IMR-90 (cell line): ENCODE data around the gene ABHD13. TPM values are rescaled to one million over a fixed set of nuclear protein-coding genes. Genes with fewer than 3 reads are reported as not detected.

Source experiments
- ATAC-seq: fragments of 200-7000 bp; cut with Tn5 transposase; 2 replicates; pipeline ENCODE4 v1.9.1; 2020; ENCODE audit warnings: low read depth, mild to moderate bottlenecking, moderate library complexity
- BruUV-seq: library from RNA; stranded (reverse); fragments of 400-500 nt; replicated peaks from 2 replicates; lab custom pipeline; 2021; lab: Mats Ljungman, UMichigan
- CTCF ChIA-PET: fragments of 300-600 bp; formaldehyde crosslinking; extraction: SDS; loops from one replicate; lab custom pipeline; 2021; ENCODE audit warnings: antibody characterized with exemption; lab: Yijun Ruan, JAX
- POLR2A ChIA-PET: fragments of 300-600 bp; sonication (Branson Sonifier 250); formaldehyde crosslinking; loops from one replicate; lab custom pipeline; 2022; ENCODE audit warnings: antibody characterized with exemption; ENCODE audit not compliant: unreplicated experiment; lab: Charles Lee
- DNase-seq: peaks from one replicate; pipeline ENCODE4 v3.0.0; 2013
- H2AFZ ChIP-seq: replicated peaks from 2 replicates; pipeline ENCODE3; 2013; ENCODE audit warnings: low read length, mild to moderate bottlenecking; ENCODE audit not compliant: poor library complexity
- H2AK5ac ChIP-seq: 2 replicates; pipeline ENCODE4 v1.6.1; 2013; ENCODE audit warnings: low read depth, low read length, inconsistent platforms
- H2AK9ac ChIP-seq: replicated peaks from 2 replicates; pipeline ENCODE3; 2013; ENCODE audit warnings: mild to moderate bottlenecking, low read depth, low read length, moderate library complexity; ENCODE audit not compliant: poor library complexity
- H2BK120ac ChIP-seq: 2 replicates; pipeline ENCODE4 v1.6.1; 2013; ENCODE audit warnings: low read depth, low read length, inconsistent platforms
- H2BK15ac ChIP-seq: 3 replicates; pipeline ENCODE4 v1.6.1; 2013; ENCODE audit warnings: low read depth, low read length, inconsistent platforms
- H2BK20ac ChIP-seq: 2 replicates; pipeline ENCODE4 v1.6.1; 2013; ENCODE audit warnings: low read depth, mild to moderate bottlenecking, inconsistent platforms, low read length, moderate library complexity
- H2BK5ac ChIP-seq: 2 replicates; pipeline ENCODE4 v1.6.1; 2013; ENCODE audit warnings: mild to moderate bottlenecking, low read depth, low read length, inconsistent platforms; ENCODE audit not compliant: poor library complexity, severe bottlenecking
- H3K14ac ChIP-seq: replicated peaks from 2 replicates; pipeline ENCODE4 v1.6.1; 2013; ENCODE audit warnings: low read depth, low read length, inconsistent platforms
- H3K18ac ChIP-seq: 2 replicates; pipeline ENCODE4 v1.6.1; 2013; ENCODE audit warnings: low read depth, low read length, control low read depth
- H3K23ac ChIP-seq: 2 replicates; pipeline ENCODE4 v1.6.1; 2013; ENCODE audit warnings: low read depth, low read length, inconsistent platforms
- H3K27ac ChIP-seq: 2 replicates; pipeline ENCODE4 v1.5.1; 2013; ENCODE audit warnings: mild to moderate bottlenecking, control low read depth, low read length; ENCODE audit not compliant: insufficient read depth
- H3K27me3 ChIP-seq: 2 replicates; pipeline ENCODE4 v1.6.1; 2013; ENCODE audit warnings: low read length; ENCODE audit not compliant: control insufficient read depth, insufficient read depth
- H3K36me3 ChIP-seq: 2 replicates; pipeline ENCODE4 v1.6.1; 2013; ENCODE audit warnings: low read length, mixed read lengths; ENCODE audit not compliant: control insufficient read depth, insufficient read depth
- H3K4ac ChIP-seq: 2 replicates; pipeline ENCODE4 v1.6.1; 2013; ENCODE audit warnings: low read depth, low read length, inconsistent platforms
- H3K4me1 ChIP-seq: 2 replicates; pipeline ENCODE4 v1.6.1; 2013; ENCODE audit warnings: low read length, mixed read lengths; ENCODE audit not compliant: control insufficient read depth, insufficient read depth
- H3K4me2 ChIP-seq: 2 replicates; pipeline ENCODE4 v1.6.1; 2013; ENCODE audit warnings: low read depth, mild to moderate bottlenecking, control low read depth, low read length, moderate library complexity
- H3K4me3 ChIP-seq: 2 replicates; pipeline ENCODE4 v1.5.1; 2013; ENCODE audit warnings: low read depth, mild to moderate bottlenecking, control low read depth, low read length, moderate library complexity; ENCODE audit not compliant: insufficient read depth
- H3K56ac ChIP-seq: 2 replicates; pipeline ENCODE4 v1.6.1; 2013; ENCODE audit warnings: low read length, inconsistent platforms; ENCODE audit not compliant: insufficient read depth; ENCODE audit errors: extremely low read depth
- H3K79me1 ChIP-seq, 2 experiments: 2 replicates each; pipeline ENCODE4 v1.6.1; 2013; ENCODE audit warnings: low read length in 2 of 2, inconsistent platforms in 1 of 2, low read depth in 1 of 2
- H3K9ac ChIP-seq: 2 replicates; pipeline ENCODE4 v1.6.1; 2013; ENCODE audit warnings: low read depth, low read length, control low read depth
- H3K9me1 ChIP-seq: 2 replicates; pipeline ENCODE4 v1.6.1; 2013; ENCODE audit warnings: low read length, inconsistent platforms; ENCODE audit not compliant: insufficient read depth
- H3K9me3 ChIP-seq: 2 replicates; pipeline ENCODE4 v1.6.1; 2013; ENCODE audit warnings: low read length; ENCODE audit not compliant: control insufficient read depth, insufficient read depth
- H4K20me1 ChIP-seq: 2 replicates; pipeline ENCODE4 v1.6.1; 2013; ENCODE audit warnings: low read length, inconsistent platforms; ENCODE audit not compliant: insufficient read depth
- H4K5ac ChIP-seq: 2 replicates; pipeline ENCODE4 v1.6.1; 2013; ENCODE audit warnings: mild to moderate bottlenecking, low read depth, low read length, control low read depth
- H4K8ac ChIP-seq, 2 experiments: 2 replicates each; pipeline ENCODE4 v1.6.1; 2013; ENCODE audit warnings: low read depth in 2 of 2, low read length in 2 of 2, control low read depth in 1 of 2, inconsistent platforms in 1 of 2
- H4K91ac ChIP-seq: 2 replicates; pipeline ENCODE4 v1.6.1; 2013; ENCODE audit warnings: low read depth, low read length, inconsistent platforms; ENCODE audit not compliant: insufficient read depth
- CEBPB ChIP-seq: IDR thresholded peaks from 2 replicates; pipeline ENCODE4 v1.6.1; 2012; ENCODE audit warnings: low read depth, low read length, improper control_type of control experiment
- NFE2L2 ChIP-seq: fragments of 150-350 bp; IDR thresholded peaks from 2 replicates; pipeline ENCODE4 v1.6.1; 2016; ENCODE audit warnings: low read depth, mild to moderate bottlenecking, low read length
- WGBS, 2 experiments: methylation state at CpG; one replicate each; pipeline versions ENCODE4 v1.1.5 to v1.1.7; 2013; ENCODE audit warnings: missing lambda C conversion rate in 2 of 2; ENCODE audit not compliant: insufficient read length in 1 of 2; ENCODE audit errors: extremely low coverage in 2 of 2; 5-methylcytosine and 5-hydroxymethylcytosine counted together
- dilution Hi-C: fragments of 300-500 bp; cut with HindIII; formaldehyde crosslinking; loops from one replicate; pipeline ENCODE4 v1.14.3; 2018; ENCODE audit warnings: low sequenced_read_pairs; ENCODE audit not compliant: unreplicated experiment
- in situ Hi-C: fragments of 300-500 bp; cut with MboI; formaldehyde crosslinking; loops from 3 replicates; pipeline ENCODE4 v1.14.3; 2019; ENCODE audit warnings: low sequenced_read_pairs, inconsistent platforms, mixed read lengths
- intact Hi-C: fragments of 100-400 bp; cut with micrococcal nuclease; formaldehyde crosslinking; loops from 2 replicates; pipeline ENCODE4 v1.10.0; 2022
- polyA plus RNA-seq, 3 experiments: library from polyadenylated mRNA; depleted of rRNA; stranded (reverse); fragments of >200 nt; gene quantifications; 2 replicates each; pipeline ENCODE4 v1.2.3, GENCODE V29; 2012; ENCODE audit warnings: low replicate concordance in 1 of 3
- total RNA-seq: library from RNA; depleted of rRNA; stranded (reverse); fragments of >200 nt; gene quantifications from 2 replicates; pipeline ENCODE4 v1.2.3, GENCODE V29; 2012

Gene ABHD13
- total and polyA plus RNA-seq, 2 of the 4 experiments (the other 2 are of a cell fraction), result 4.0 to 4.1 TPM

DNA sequence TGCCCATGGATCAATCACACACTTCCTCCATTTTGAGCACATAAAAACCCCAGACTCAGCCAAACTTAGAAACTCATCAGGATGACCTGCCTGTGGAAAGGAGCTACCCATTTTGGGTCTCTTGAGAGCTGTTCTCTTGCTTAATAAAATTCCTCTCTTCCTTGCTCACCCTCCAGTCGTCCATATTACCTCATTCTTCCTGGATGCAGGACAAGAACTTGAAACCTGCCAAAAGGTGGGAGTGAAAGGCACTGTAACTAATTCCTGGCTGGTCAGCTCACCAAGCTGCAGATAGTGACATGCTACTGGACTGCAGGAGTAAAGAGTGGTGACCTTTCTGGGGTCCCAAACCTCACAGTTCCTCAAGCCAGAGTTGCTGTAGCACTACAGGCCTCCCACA lies 23.0 kb upstream of the ABHD13 start:
- no peak overlapping the region for H2BK5ac ChIP-seq
- H3K23ac ChIP-seq, result no peak overlapping the region
- no peaks in the 10 kb centered on the region for H3K36me3 ChIP-seq
- no TSS peak for BruUV-seq
- peaks cover 16% of the 10 kb centered on the region for H3K9me3 ChIP-seq
- H3K9ac ChIP-seq, result no peak overlapping the region
- no peaks in the 10 kb centered on the region for H3K9me1 ChIP-seq
- H3K27ac ChIP-seq, result no peak overlapping the region
- intact Hi-C loops (no loop called here), in situ Hi-C loops (no loop called here), dilution Hi-C loops (no loop called here)
- DNase-seq, result peak; percentile 30
- no CpG with 5 or more reads among the region's 1 CpG for WGBS, 2 experiments
- H3K79me1 ChIP-seq, result no peaks in the 10 kb centered on the region
- no peak overlapping the region for H3K14ac ChIP-seq
- no peak overlapping the region for H4K5ac ChIP-seq
- no peak overlapping the region for H3K56ac ChIP-seq
- no peak overlapping the region for H2AK9ac ChIP-seq
- H2BK15ac ChIP-seq, result no peak overlapping the region
- ATAC-seq, result no peak
- H3K27me3 ChIP-seq, result peaks cover 2% of the 10 kb centered on the region; the same call in 1 of the 2 replicates
- no peak overlapping the region for H3K18ac ChIP-seq
- no peak overlapping the region for H3K4me2 ChIP-seq
- H3K4ac ChIP-seq, result no peak overlapping the region
- no peak overlapping the region for H2BK20ac ChIP-seq
- POLR2A ChIA-PET, result no interaction called here
- peak; percentile 19; the same call in 1 of the 2 replicates for TF ChIP-seq CEBPB
- TF ChIP-seq NFE2L2, result no peak
- H2AFZ ChIP-seq, result no peak overlapping the region
- H2BK120ac ChIP-seq, result no peak overlapping the region
- H4K8ac ChIP-seq, result no peak overlapping the region
- H2AK5ac ChIP-seq, result no peak overlapping the region
- no peak overlapping the region for H3K4me3 ChIP-seq
- H4K91ac ChIP-seq, result no peak overlapping the region
- CTCF ChIA-PET, result no interaction called here
- H4K20me1 ChIP-seq, result no peaks in the 10 kb centered on the region
- H3K4me1 ChIP-seq, result no peaks in the 10 kb centered on the region
